Nephron (organoid): ENCODE data around the gene B9D2.
"Not testable (repeated sequence)": the region's sequence is repeated elsewhere in the genome, so short reads cannot be mapped to it uniquely, and the experiment has no call there.

Experiments
- H3K27ac Mint-ChIP-seq, 3 experiments: 2 replicates each; pipeline ENCODE4 v1.8.0; 2020; ENCODE audit warnings: mixed read lengths in 3 of 3, mild to moderate bottlenecking in 2 of 3, moderate library complexity in 1 of 3
- H3K27me3 Mint-ChIP-seq: 2 replicates; pipeline ENCODE4 v1.8.0; 2021; ENCODE audit warnings: low read depth, mild to moderate bottlenecking, moderate library complexity, mixed read lengths
- H3K36me3 Mint-ChIP-seq: 2 replicates; pipeline ENCODE4 v1.8.0; 2020; ENCODE audit warnings: low read depth, mixed read lengths
- H3K4me1 Mint-ChIP-seq: 2 replicates; pipeline ENCODE4 v1.8.0; 2020; ENCODE audit warnings: mixed read lengths
- H3K4me3 Mint-ChIP-seq, 3 experiments: 2 replicates each; pipeline ENCODE4 v1.8.0; 2020; ENCODE audit warnings: mild to moderate bottlenecking in 3 of 3, mixed read lengths in 3 of 3, moderate library complexity in 2 of 3
- H3K9me3 Mint-ChIP-seq: 2 replicates; pipeline ENCODE4 v1.8.0; 2020; ENCODE audit warnings: mixed read lengths
- TF ChIP-seq, protein P1 (sequence below), 3 experiments: fragments of 200-600 bp; sonication (generic); IDR thresholded peaks; one replicate each; pipeline ENCODE4 v1.5.0; 2021; ENCODE audit warnings: antibody characterized with exemption in 3 of 3; ENCODE audit not compliant: unreplicated experiment in 3 of 3

B9D2 gene

DNA sequence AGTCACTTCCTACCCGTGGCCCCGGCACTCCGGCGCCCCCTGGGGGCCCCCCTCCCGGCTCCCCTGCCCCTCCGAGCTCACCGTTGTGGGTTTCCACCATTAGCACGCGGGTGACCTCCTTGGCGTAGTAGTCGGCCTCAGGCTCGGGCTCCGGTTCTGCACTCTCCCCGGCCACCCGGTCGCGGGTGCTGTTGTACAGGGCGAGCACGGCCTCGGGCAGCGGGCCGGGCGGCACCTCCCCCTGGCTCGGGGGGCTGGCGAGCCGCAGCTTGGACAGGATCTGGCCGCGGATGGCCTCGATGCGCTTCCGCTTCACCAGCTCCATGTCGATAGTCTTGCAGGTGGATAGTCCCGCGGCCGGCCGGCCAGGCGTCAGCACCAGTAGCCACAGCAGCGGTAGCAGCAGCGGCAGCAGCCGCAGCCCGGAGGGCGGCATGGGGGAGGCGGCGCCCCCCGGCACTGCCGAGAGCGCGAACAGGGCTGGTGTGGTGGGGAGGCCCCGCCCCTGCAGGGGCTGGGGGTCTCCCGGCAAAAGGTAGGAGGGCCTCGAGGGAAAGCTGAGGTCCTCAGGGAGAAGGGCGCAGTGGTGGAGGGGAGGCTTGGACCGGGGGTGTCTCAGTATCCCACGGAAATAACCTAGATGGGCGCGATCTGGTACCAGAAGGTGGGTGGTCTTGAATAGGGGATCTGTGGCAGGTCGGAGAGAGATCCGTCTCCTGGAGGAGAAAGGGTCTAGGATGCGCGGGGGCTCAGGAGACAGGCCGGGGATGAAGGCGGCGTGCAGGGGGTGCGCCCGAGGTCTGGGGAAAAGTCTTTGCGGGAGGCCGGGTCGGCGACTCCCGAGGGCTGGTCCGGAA lies 11.1 kb downstream of the B9D2 start:
- peak overlapping the region; percentile 88 to 96 (median 95) for H3K4me3 Mint-ChIP-seq
- H3K27me3 Mint-ChIP-seq, result peaks cover 53% of the 10 kb centered on the region
- H3K27ac Mint-ChIP-seq, result peak overlapping the region; percentile 37 to 70 (median 58)
- no peaks in the 10 kb centered on the region for H3K9me3 Mint-ChIP-seq
- H3K36me3 Mint-ChIP-seq, result peaks cover 4% of the 10 kb centered on the region
- peaks cover 26% of the 10 kb centered on the region for H3K4me1 Mint-ChIP-seq
- TF ChIP-seq, protein P1, sequence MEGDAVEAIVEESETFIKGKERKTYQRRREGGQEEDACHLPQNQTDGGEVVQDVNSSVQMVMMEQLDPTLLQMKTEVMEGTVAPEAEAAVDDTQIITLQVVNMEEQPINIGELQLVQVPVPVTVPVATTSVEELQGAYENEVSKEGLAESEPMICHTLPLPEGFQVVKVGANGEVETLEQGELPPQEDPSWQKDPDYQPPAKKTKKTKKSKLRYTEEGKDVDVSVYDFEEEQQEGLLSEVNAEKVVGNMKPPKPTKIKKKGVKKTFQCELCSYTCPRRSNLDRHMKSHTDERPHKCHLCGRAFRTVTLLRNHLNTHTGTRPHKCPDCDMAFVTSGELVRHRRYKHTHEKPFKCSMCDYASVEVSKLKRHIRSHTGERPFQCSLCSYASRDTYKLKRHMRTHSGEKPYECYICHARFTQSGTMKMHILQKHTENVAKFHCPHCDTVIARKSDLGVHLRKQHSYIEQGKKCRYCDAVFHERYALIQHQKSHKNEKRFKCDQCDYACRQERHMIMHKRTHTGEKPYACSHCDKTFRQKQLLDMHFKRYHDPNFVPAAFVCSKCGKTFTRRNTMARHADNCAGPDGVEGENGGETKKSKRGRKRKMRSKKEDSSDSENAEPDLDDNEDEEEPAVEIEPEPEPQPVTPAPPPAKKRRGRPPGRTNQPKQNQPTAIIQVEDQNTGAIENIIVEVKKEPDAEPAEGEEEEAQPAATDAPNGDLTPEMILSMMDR (IDR thresholded peaks at IDR 0.05; ENCODE audit: unreplicated experiment in 3 of 3), result peak; percentile 9 to 41 (median 28)

DNA sequence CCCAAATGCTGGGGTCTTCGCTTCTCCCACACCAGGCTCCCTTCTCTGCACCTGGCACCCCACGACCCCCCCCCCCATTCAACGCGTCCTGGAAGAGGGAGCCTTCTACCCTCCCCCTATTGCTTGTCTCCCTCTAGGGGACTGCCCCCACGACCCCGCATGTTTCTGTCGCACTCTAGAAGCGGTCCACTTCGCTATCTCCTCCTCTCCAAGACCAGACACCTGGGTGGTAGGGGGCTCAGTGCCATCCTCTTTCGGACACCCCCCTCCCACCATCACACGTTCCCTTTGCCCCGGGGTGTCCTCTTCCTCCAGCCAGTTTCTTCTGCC lies 11.7 kb downstream of the B9D2 start:
- TF ChIP-seq, protein P1 (IDR thresholded peaks at IDR 0.05; ENCODE audit: unreplicated experiment in 3 of 3), result no peak
- no peaks in the 10 kb centered on the region for H3K9me3 Mint-ChIP-seq
- H3K27ac Mint-ChIP-seq, result peak overlapping the region in 2 of 3 experiments; percentile 26 to 42
- H3K36me3 Mint-ChIP-seq, result peaks cover 4% of the 10 kb centered on the region
- peaks cover 53% of the 10 kb centered on the region for H3K27me3 Mint-ChIP-seq
- peak overlapping the region; percentile 88 to 96 (median 95) for H3K4me3 Mint-ChIP-seq
- H3K4me1 Mint-ChIP-seq, result peaks cover 26% of the 10 kb centered on the region

DNA sequence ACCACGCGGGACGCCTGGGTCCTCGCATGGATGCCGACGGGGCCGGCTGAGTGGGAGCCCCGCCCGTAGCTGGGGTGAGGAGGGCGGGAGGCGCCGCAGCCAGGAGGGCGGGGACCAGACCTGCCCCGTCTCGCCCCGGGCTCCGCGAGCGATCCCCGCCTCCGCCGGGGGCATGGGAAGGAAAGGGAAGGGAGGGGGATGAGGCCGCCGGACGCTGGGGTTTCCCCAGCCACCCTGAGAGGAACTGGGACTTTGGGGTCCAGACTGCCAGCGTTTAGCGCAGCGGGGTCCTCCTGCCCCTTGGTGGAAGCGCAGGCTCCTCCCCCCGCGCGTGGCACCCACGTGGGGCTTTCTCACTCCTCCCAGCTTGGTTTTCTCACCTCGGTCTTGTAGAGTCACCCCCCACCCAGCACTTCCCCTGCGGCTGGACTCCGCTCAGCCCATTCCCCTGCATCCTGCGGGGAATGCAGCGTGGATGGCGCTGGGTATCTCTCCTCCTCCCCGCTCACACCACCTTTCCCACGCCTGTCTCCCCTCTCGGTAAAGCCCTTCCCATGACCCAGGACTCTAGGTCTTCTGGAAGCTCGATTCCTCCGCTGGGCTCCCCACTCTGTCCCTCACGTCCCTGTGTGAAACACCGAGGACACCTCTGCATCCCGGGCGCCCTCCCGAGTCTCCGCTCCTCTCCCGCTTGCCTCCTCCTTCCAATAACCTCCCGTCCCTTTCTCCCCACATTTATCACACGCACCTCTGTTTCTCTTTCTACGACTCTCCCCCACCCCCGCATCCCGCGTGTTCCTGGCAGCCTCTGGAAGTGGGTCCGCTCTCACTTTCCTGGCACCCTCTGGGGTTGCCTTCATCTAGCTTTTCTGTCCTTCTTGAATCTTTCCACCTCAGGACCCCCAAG lies 12.4 kb downstream of the B9D2 start:
- peak overlapping the region; percentile 88 to 97 (median 96) for H3K4me3 Mint-ChIP-seq
- H3K27ac Mint-ChIP-seq, result peak overlapping the region; percentile 19 to 42 (median 26)
- peaks cover 4% of the 10 kb centered on the region for H3K36me3 Mint-ChIP-seq
- H3K9me3 Mint-ChIP-seq, result no peaks in the 10 kb centered on the region
- peaks cover 26% of the 10 kb centered on the region for H3K4me1 Mint-ChIP-seq
- peaks cover 53% of the 10 kb centered on the region for H3K27me3 Mint-ChIP-seq
- TF ChIP-seq, protein P1 (IDR thresholded peaks at IDR 0.05; ENCODE audit: unreplicated experiment in 3 of 3), result no peak

DNA sequence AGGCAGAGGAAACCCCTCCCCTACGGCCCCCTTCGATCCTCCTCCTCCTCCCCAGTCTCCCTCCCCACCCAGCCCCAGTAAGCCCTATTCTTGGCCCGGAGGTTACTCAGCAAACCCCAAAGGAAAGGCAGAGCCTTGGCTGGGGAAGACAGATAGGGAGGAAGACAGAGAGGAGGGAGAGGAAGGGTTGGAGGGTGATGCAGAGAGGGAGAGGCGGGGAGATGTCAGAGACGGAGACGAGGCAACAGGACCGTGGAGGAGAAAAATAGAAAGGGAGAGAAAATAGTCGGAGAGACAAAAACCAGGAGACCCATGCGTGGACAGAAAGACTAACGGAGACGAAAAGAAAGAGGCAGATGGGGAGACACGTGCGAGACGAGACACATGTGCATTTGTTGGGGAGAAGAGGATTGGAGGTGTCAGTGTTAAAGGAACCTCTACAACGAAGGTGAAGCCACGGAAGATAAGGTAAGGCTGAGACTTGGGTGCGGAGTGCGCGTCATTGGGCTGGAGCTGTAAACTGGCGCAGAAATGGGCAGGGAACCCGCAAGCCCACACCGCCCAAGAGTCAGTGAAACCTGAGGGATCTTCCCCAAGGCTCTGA lies 13.1 kb downstream of the B9D2 start:
- H3K27ac Mint-ChIP-seq, result peak overlapping the region; percentile 19 to 75 (median 43)
- H3K4me3 Mint-ChIP-seq, result peak overlapping the region; percentile 87 to 97 (median 89)
- H3K27me3 Mint-ChIP-seq, result peaks cover 53% of the 10 kb centered on the region
- H3K4me1 Mint-ChIP-seq, result peaks cover 26% of the 10 kb centered on the region
- no peaks in the 10 kb centered on the region for H3K9me3 Mint-ChIP-seq
- H3K36me3 Mint-ChIP-seq, result peaks cover 4% of the 10 kb centered on the region
- TF ChIP-seq, protein P1 (IDR thresholded peaks at IDR 0.05; ENCODE audit: unreplicated experiment in 3 of 3), result no peak

DNA sequence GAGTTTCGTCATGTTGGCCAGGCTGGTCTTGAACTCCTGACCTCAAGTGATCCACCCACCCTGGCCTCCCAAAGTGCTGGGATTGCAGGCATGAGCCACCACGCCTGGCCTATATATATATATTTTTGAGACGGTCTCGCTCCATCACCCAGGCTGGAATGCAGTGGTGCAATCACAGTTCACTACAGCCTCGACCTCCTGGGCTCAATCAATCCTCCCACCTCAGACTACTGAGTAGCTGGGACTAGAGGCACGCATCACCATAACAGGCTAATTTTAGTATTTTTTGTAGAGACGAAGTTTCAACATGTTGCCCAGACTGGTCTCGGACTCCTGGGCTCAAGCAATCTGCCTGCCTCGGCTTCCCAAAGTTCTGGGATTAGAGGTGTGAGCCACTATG lies 17.0 kb downstream of the B9D2 start:
- H3K27ac Mint-ChIP-seq, H3K4me3 Mint-ChIP-seq, H3K36me3 Mint-ChIP-seq, H3K9me3 Mint-ChIP-seq: not testable (repeated sequence)
- Mint-ChIP-seq H3K4me1 (peaks cover 11% of the 10 kb centered on the region), H3K27me3 (peaks cover 30% of the 10 kb centered on the region)

DNA sequence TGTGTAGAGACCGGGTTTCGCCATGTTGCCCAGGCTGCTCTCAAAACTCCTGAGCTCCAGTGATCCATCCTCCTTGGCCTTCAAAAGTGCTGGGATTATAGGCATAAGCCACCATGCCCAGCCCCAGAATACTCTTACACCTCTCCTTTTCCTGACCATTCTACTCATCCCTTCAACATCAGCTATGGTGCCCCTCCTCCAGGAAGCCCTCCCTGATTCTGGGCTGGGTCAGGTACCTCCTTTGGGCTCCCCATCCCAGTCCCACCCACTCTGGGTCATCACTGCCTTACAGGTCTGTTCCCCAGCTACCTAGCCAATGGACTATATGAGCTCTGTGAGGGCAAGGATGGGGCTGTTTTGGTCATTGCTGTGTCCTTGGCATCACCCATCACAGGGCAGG lies 19.8 kb downstream of the B9D2 start:
- Mint-ChIP-seq H3K4me1 (no peaks in the 10 kb centered on the region), H3K27me3 (peaks cover 5% of the 10 kb centered on the region), H3K4me3 (no peak overlapping the region), H3K9me3 (no peaks in the 10 kb centered on the region), H3K36me3 (peaks cover 19% of the 10 kb centered on the region), H3K27ac (no peak overlapping the region)
- TF ChIP-seq, protein P1 (IDR thresholded peaks at IDR 0.05; ENCODE audit: unreplicated experiment in 3 of 3), result no peak
